HG03571 (cell line): ENCODE measurements around the gene APPL2.

ENCODE experiments used
- ATAC-seq: cut with Tn5 transposase; IDR thresholded peaks from one replicate; pipeline ENCODE4 v1.9.1; 2021; ENCODE audit not compliant: unreplicated experiment

APPL2 gene

GRCh38 chr12:105223352-105223845, 12.6 kb downstream of the APPL2 start:
- ATAC-seq: no peak

- ATAC-seq: no peak
Measured at GRCh38 chr12:105222726-105223351, 13.1 kb downstream of the APPL2 start.

DNA sequence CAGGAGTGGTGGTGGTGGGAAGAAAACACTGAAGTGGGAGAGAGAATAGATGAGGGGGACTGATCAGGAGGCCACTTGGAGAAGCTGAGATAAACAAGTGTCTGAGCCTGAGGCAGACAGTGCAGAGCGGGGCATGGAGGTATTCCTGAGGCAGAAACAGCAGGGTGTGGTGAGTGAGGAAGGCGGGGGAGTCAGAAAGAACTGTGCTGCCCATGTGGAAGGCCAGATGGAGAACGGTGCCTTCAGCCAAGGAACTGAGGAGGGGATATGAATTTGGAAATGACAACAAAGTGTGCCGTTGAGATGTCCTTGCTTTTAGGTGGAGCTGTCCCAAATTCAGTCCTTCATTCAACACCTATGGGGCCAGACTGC, 13.7 kb downstream of the APPL2 start:
- ATAC-seq: no peak

GRCh38 chr12:105221583-105222283, 14.2 kb downstream of the APPL2 start:
- ATAC-seq: no peak

DNA sequence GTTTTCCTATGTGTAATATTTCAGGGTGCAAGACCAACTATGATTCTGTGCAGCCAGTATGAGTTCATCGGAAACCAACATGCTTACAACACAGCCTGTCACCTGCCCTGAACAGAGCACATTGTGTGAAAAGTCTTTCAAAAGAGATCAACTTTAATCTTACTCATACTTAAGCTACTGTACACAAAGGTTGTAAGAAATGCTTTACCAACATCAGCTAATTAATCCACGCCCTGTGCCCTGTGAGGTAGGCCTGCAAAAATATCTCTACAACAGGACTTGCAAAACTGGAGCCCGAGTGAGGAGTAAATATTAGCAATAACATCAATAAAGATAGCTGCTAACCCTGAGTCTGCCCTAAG, 15.1 kb downstream of the APPL2 start:
- no peak for ATAC-seq

DNA sequence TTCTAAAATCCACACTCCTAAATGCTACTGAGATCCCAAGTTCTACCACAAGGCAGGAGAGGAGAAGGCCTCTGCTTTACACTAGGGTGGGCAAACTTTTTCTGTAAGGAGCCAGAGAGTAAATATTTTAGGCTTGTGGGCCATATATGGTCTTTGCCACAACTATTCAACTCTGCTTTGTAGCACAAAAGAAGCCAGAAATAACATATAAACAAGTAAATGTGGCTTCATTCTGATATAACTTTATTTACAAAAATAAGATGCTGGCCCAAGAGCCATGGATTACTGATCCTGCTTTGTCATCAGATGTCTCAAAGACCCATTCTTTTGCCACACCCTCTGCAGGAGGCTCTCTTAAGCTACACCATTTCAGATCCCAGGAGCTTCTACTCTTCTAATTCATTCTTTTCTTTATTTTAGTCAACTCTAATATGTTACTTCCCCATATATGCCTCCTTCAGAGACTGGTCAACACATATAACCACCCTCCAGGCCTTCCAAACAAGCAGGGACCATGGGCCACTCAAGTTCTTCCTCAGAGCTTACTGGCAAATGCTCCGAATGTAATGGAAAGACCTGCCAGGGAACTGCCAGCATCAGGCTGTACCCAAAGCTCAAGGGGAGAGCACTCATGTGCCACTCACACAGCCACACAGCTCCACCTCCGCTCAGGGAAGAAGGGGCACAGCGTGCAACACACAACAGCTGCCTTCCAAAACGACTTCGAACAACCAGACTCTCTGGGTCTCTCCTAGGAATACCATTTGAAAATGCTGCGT, 15.6 kb downstream of the APPL2 start:
- no peak for ATAC-seq

- ATAC-seq: no peak
Measured at GRCh38 chr12:105219261-105220028, 16.5 kb downstream of the APPL2 start.

GRCh38 chr12:105218434-105218833, 17.5 kb downstream of the APPL2 start:
- ATAC-seq: no peak

DNA sequence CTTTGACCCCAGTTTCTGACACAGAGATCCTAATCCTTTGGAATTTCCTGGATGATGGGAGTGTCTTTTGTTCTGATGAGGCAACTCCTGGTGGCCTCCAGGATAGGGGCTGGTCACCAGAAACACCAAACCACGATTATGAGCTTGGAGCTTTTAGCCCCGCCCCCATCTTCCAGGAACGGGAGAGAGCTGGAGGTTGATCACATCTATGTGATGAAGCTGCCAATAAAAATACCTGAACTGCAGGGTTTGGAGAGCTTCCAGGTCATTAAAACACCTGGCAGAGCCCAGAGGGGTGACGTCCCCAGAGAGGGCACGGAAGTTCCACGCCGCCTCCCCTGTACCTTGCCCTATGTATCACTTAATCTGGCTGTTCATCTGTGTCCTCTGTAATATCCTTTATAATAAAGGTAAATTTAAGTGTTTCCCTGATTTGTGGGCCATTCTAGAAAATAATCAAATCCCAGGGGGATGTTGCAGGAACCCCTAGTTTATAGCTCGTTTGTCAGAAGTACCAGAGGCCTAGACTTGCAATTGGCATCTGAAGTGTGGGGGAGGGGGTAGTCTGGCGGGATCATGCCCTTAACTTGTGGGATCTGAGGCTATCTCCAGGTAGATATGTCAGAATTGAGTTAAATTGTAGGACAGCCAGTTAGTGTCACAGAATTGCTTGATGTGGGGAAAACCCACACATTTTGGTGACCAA, 21.2 kb downstream of the APPL2 start:
- ATAC-seq: no peak

DNA sequence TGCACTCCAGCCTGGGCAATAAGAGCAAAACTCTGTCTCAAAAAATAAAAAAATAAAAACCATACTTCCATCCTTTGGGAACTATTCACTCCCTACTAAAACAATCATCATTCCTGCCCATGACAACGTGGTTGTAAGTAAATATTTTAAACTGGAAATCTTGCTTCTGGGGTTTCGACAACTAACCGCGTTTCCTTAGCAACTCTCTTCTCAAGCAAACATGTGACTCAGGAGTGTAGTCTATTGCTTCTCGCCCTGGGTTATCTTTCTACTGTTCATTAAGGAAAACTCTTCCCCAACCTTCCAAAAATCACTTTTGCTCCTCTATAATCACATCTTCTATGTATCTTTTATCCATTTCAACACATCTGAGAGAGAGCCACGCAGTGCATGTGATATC, 21.8 kb downstream of the APPL2 start:
- no peak for ATAC-seq

DNA sequence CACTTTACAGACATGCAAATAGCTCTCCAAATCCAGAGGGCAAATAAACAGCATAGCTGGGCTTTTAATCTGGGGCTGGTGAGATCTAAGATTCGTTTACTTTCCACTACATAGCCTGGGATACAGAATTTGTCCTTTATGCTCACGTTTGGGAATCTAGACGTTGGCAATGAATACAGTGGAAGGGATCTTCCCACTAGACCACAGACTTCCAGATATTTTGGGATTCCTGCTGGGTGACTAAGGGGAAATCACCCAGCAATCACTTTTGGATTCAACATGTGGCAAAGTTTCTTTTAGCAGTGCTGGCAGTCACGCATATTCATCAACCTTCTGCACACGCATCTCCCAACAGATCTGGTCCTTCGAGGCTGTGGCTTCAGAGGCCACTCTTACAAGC, 23.5 kb downstream of the APPL2 start:
- no peak for ATAC-seq

DNA sequence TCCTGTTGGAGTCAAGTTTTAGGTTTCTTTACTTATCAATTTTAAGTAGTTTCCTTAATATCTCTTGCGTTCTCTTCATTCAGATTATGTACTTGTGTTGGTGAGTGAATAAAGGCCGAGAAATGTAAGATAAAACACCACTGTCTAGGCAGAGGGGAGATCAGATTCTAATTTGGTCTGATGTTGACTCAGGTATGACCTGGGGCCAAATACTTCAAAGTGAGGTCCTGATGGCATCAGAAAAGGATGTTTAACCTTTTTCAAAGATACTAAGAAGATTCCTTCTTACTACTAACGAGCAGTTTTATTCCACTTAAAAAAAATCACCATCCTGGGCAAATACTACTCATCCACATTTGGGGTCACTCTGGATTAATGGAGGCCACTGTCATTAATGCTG, 26.9 kb downstream of the APPL2 start:
- ATAC-seq: no peak

- ATAC-seq: no peak
Measured at GRCh38 chr12:105206686-105207374, 29.1 kb downstream of the APPL2 start.

GRCh38 chr12:105205322-105206048, 30.5 kb downstream of the APPL2 start:
- no peak for ATAC-seq

- no peak for ATAC-seq
Measured at GRCh38 chr12:105204916-105205315, 31.1 kb downstream of the APPL2 start.

DNA sequence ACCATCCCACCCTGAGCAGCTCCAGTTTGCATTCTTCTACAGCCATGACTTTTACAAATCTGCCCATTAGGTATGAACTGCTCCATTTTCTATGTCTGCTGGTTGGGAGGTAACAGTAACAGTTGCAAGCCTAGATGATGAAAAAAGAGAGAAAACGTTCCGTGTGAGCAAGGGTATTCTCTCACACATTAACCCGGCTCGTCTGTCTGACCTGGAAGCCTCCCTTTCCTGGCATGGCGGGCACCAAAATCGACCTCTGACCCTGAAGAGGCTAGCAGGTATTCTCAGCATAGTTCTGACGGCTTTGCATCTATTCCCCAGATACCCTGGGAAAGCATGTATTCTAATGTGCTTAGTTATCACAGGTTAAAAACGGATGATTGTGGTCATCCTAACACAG, 31.8 kb downstream of the APPL2 start:
- no peak for ATAC-seq

DNA sequence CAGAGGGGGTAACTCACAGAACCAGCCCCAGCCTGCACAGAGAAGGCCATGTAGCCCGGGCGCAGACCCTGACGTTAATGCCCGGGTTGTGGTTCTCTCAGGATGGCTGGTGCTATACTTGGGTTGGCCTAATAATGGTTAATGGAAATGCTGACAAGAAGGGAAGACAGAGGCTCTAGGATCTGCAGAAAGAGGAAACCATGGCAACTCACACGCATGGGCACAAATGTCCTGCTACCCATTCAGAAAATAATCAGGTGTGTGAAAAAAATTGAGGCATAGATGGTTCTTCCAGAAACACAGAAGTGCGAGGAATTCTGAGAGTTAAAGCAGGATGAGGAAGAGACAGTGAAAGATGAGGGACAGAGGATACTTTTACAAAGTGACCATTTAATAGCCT, 33.8 kb downstream of the APPL2 start:
- no peak for ATAC-seq

- ATAC-seq: no peak
Measured at GRCh38 chr12:105201299-105201698, 34.7 kb downstream of the APPL2 start.

- no peak for ATAC-seq
Measured at GRCh38 chr12:105200385-105200784, 35.6 kb downstream of the APPL2 start.
